Spleen (tissue), 11 donors: ENCODE data around the gene SYT17. TPM values are rescaled to one million over a fixed set of nuclear protein-coding genes. Genes with fewer than 3 reads are reported as not detected.

Source experiments
- DNase-seq: peaks from one replicate; pipeline ENCODE4 v3.0.0-alpha.2; 2020
- H3K27ac ChIP-seq, 8 donors: fragments of 200-600 bp; sonication (generic) in 7 of 8; 1 replicate in 4 of 8; 2 replicates in 4 of 8; pipeline versions ENCODE4 v1.5.0 to v1.8.0; 2016 to 2021; ENCODE audit warnings: inconsistent platforms in 4 of 8, mild to moderate bottlenecking in 4 of 8, moderate library complexity in 1 of 8
- H3K27me3 ChIP-seq, 7 donors: fragments of 200-600 bp; sonication (generic) in 6 of 7; replicated peaks in 1 of 7; 1 replicate in 4 of 7; 2 replicates in 3 of 7; pipeline versions ENCODE4 v1.5.0 to v1.8.0; 2016 to 2021; ENCODE audit warnings: inconsistent platforms in 3 of 7, mild to moderate bottlenecking in 1 of 7
- H3K36me3 ChIP-seq, 6 donors: fragments of 200-600 bp; sonication (generic) in 5 of 6; 1 replicate in 4 of 6; 2 replicates in 2 of 6; pipeline versions ENCODE4 v1.5.0 to v1.8.0; 2016 to 2021; ENCODE audit warnings: inconsistent platforms in 2 of 6
- H3K4me1 ChIP-seq, 6 donors: fragments of 200-600 bp; sonication (generic) in 5 of 6; 1 replicate in 3 of 6; 2 replicates in 3 of 6; pipeline versions ENCODE4 v1.5.0 to v1.8.0; 2016 to 2021; ENCODE audit warnings: inconsistent platforms in 3 of 6
- H3K4me3 ChIP-seq, 8 donors: fragments of 200-600 bp; sonication (generic) in 7 of 8; 1 replicate in 4 of 8; 2 replicates in 4 of 8; pipeline versions ENCODE4 v1.5.0 to v1.8.0; 2016 to 2021; ENCODE audit warnings: inconsistent platforms in 4 of 8, mild to moderate bottlenecking in 4 of 8, moderate library complexity in 2 of 8
- H3K9me3 ChIP-seq, 8 donors: fragments of 200-600 bp; sonication (generic) in 7 of 8; 1 replicate in 4 of 8; 2 replicates in 4 of 8; pipeline versions ENCODE4 v1.5.0 to v1.8.0; 2016 to 2021; ENCODE audit warnings: inconsistent platforms in 4 of 8
- POLR2A ChIP-seq, 3 donors: fragments of 450-650 bp; IDR thresholded peaks; one replicate each; pipeline ENCODE4 v1.5.1; 2017; ENCODE audit warnings: antibody characterized with exemption in 3 of 3, mild to moderate bottlenecking in 1 of 3
- POLR2AphosphoS5 ChIP-seq, 3 donors: sonication (generic); formaldehyde crosslinking; IDR thresholded peaks; one replicate each; pipeline ENCODE4 v1.5.1; 2017; ENCODE audit warnings: antibody characterized with exemption in 3 of 3
- WGBS, 5 donors: extraction: QIAGEN DNeasy Blood & Tissue Kit in 3 of 5; methylation state at CpG; one replicate each; pipeline versions ENCODE4 v1.1.5 to v1.1.7; 2013 to 2018; 5-methylcytosine and 5-hydroxymethylcytosine counted together
- intact Hi-C: fragments of 100-400 bp; cut with DNase I; formaldehyde crosslinking; loops from one replicate; pipeline ENCODE4 v1.15.0; 2023; ENCODE audit warnings: low total_unique reads
- polyA plus RNA-seq, 3 donors: library from polyadenylated mRNA; stranded (reverse); fragments of 200-250 nt; gene quantifications; one replicate each; pipeline ENCODE4 v1.2.1, GENCODE V29; 2013
- total RNA-seq, 7 donors: library from RNA; depleted of rRNA in 3 of 7; stranded (reverse); fragments of >200 nt in 3 of 7; fragmentation: NEBNext Ultra II Directional in 4 of 7; extraction: Animal tissue kit (Norgen Biotek cat#: 25700) in 4 of 7; gene quantifications; one replicate each; pipeline versions ENCODE4 v1.1.0 to v1.2.1, GENCODE V29; 2016 to 2021
- TF ChIP-seq, protein P1 (sequence below), 11 experiments: fragments of 200-600 bp in 7 of 11; fragments of 450-650 bp in 4 of 11; sonication (generic) in 4 of 11; IDR thresholded peaks in 8 of 11; conservative IDR thresholded peaks in 3 of 11; 1 replicate in 7 of 11; 2 replicates in 4 of 11; pipeline versions ENCODE4 v1.4.0 to v1.8.0; 2016 to 2021; ENCODE audit warnings: antibody characterized with exemption in 11 of 11, inconsistent platforms in 4 of 11, mild to moderate bottlenecking in 1 of 11
- donor health status: healthy with polysubstance abuse.
- donor health status: DM: no; HTN: no; CAD: no; lungs with moderate emphysema.
- donor health status: DM: no; HTN: no; CAD: no.
- donor health status: Bipolar disorder and iron deficiency.
- donor health status: healthy.
- donor health status: DM: no; HTN: no; CAD: no.
- donor health status: DM: yes; HTN: yes; CAD: no.

SYT17 gene
- total and polyA plus RNA-seq, 10 donors = 1.2 to 3.7 (median 2.0) TPM

DNA sequence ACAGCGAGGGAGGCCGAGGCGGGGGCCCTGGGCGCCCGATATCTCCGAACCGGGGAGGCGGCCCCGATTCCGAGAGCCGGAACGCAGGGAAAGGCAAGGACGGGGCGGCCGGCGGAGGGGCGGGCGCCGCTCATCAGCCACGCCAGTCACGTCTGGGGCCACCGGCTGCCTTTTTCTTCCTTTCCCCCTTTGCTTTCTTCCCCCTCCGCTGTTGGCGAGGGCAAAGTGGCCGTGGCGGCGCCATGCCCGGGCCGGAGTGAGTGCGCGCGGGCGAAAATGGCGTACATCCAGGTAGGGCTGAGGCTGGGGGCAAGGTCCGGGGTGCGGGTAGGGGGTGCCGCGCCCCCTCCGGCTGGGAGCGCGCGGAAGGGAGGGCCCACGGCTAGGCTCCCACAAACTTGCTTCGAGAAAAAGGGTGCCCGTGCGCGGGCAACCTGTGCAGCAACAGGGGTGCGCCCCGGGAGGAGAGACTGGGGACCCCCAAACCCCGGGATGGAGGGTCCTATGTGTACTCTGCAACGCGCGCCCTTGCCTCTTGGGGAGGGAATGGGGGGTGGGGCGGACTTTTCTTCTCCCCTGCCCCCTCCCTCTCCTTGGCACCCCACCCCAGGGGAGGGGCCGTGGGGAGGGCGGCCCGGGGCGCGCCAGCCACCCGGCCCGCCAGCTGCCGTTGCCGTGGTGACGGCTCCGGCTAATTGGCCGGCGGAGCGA is 486 bp downstream of the SYT17 start:
- H3K27ac ChIP-seq = no peak overlapping the region
- peaks cover 0 to 51% (median 26%) of the 10 kb centered on the region in 7 donors for H3K27me3 ChIP-seq
- H3K4me1 ChIP-seq = peaks cover 0 to 28% (median 20%) of the 10 kb centered on the region in 6 donors
- peak overlapping the region; percentile 21 to 76 (median 44) for H3K4me3 ChIP-seq
- TF ChIP-seq POLR2A (IDR thresholded peaks at IDR 0.05) = no peak
- TF ChIP-seq POLR2AphosphoS5 (IDR thresholded peaks at IDR 0.05) = no peak
- TF ChIP-seq, protein P1, sequence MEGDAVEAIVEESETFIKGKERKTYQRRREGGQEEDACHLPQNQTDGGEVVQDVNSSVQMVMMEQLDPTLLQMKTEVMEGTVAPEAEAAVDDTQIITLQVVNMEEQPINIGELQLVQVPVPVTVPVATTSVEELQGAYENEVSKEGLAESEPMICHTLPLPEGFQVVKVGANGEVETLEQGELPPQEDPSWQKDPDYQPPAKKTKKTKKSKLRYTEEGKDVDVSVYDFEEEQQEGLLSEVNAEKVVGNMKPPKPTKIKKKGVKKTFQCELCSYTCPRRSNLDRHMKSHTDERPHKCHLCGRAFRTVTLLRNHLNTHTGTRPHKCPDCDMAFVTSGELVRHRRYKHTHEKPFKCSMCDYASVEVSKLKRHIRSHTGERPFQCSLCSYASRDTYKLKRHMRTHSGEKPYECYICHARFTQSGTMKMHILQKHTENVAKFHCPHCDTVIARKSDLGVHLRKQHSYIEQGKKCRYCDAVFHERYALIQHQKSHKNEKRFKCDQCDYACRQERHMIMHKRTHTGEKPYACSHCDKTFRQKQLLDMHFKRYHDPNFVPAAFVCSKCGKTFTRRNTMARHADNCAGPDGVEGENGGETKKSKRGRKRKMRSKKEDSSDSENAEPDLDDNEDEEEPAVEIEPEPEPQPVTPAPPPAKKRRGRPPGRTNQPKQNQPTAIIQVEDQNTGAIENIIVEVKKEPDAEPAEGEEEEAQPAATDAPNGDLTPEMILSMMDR (IDR thresholded peaks at IDR 0.05 in 8 of 11, conservative IDR thresholded peaks at IDR 0.05 in 3 of 11) = no peak
- WGBS, 5 donors = 1 to 2% (median 2%) methylated on average over 48 to 68 of the region's 68 CpGs
- H3K9me3 ChIP-seq = peaks cover 0 to under 1% (median 0%) of the 10 kb centered on the region in 8 donors
- intact Hi-C loops = no loop called here
- peak; percentile 74 for DNase-seq
- H3K36me3 ChIP-seq = no peaks in the 10 kb centered on the region

DNA sequence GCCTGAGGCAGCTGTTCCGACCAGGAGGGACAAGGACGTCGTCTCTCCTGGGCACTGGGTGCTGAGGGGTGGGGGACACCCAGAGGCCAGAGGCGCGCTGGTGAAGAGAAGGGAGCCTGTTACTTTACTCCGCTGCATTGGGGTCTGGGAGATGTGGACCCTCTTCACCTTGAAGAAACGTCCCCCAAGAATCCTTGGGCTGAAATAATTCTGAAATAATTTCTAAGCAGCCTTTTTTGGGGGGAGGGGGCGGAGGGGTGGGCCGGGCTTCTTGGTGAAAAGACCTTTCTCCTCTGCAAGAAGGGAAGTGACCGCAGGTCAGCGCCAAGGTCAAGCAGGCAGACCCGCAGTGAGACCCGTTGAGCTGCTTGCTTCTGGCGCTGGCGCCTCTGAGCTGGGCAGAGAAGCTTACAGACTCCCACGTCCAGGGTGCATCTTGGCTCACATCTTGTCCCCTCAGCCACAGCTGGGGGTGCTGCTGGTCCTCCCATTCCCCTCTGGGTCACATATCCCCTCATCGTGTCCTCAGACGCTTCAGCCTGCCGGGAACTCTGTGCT is 1.1 kb downstream of the SYT17 start:
- no peak for DNase-seq
- 15 to 24% (median 18%) methylated on average over 14 to 19 of the region's 19 CpGs for WGBS, 5 donors
- Histone ChIP-seq H3K27ac (no peak overlapping the region), H3K36me3 (no peaks in the 10 kb centered on the region), H3K4me3 (peak overlapping the region in 7 of 8 donors; percentile 37 to 76 (median 46)), H3K27me3 (peaks cover 0 to 52% (median 26%) of the 10 kb centered on the region in 7 donors), H3K4me1 (peaks cover 0 to 28% (median 20%) of the 10 kb centered on the region in 6 donors), H3K9me3 (no peaks in the 10 kb centered on the region)
- TF ChIP-seq, protein P1 (IDR thresholded peaks at IDR 0.05 in 8 of 11, conservative IDR thresholded peaks at IDR 0.05 in 3 of 11) = no peak
- intact Hi-C loops = no loop called here

DNA sequence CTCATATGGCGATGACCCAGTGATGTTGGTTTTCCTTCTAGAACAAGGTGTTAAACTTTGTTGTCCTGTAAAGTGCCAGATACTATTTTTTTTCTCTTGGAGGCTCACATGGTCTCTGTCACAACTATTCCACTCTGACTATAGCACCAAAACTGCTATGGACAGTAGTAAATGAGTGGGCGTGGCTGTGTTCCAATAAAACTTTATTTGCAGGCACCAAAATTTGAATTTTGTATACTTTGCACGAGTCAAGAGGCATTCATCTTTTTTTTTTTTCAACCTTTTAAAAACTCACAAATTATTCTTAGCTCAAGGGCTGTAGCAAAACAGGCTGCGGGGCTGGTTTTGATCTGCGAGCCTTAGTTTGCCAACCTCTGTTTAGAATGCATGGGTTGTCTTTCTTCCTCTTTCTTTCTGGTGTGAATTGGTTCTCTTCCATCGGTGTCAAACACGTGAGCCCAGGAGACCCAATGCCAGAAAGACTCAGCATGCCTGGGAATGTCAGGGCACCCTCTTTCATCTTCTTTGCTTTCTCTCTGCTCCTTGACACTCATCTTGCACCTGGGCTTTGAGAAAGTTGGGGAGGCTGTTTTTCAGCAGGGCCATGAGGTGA is 2.1 kb downstream of the SYT17 start:
- TF ChIP-seq POLR2AphosphoS5 (IDR thresholded peaks at IDR 0.05) = no peak
- TF ChIP-seq, protein P1 (IDR thresholded peaks at IDR 0.05 in 8 of 11, conservative IDR thresholded peaks at IDR 0.05 in 3 of 11) = no peak
- peaks cover 0 to 28% (median 20%) of the 10 kb centered on the region in 6 donors for H3K4me1 ChIP-seq
- intact Hi-C loops = loop anchor here (10.0 kb wide), 1 partner anchor 85 kb away; no protein-coding TSS in a partner anchor
- H3K4me3 ChIP-seq = no peak overlapping the region
- H3K27me3 ChIP-seq = peaks cover 0 to 59% (median 26%) of the 10 kb centered on the region in 7 donors
- H3K9me3 ChIP-seq = no peaks in the 10 kb centered on the region
- H3K36me3 ChIP-seq = no peaks in the 10 kb centered on the region
- no peak for DNase-seq
- WGBS, 5 donors = 70 to 79% (median 76%) methylated on average over 7 of the region's 7 CpGs
- H3K27ac ChIP-seq = no peak overlapping the region
